ENCODE results near the gene ARHGAP21.

DNA sequence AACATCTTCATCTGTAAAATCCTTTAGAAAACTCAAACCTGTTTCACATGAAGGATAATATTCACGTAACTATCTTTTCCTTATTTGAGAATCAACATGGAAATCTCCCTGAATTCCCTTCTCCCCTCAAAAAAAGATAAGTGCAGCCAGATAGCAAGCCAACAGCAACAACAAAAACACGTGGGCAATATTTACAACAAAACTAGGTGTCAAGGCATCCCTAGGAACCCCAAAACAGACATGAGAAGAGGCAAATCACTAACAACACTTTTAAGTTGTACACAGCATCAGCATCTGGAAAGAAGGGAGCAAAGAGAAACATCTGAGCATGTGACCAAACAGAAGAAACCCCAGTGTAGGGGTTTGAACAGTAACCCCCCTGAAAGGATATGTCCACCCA lies 12.2 kb downstream of the ARHGAP21 start:
- TF ChIP-seq CEBPB (IDR thresholded peaks at IDR 0.05) (no peak), HDAC2 (IDR thresholded peaks at IDR 0.05) (no peak), RCOR1 (IDR thresholded peaks at IDR 0.05; ENCODE audit: low read depth, low read length) (no peak), POLR2A (IDR thresholded peaks at IDR 0.05; ENCODE audit: low read length) (no peak), CHD4 (IDR thresholded peaks at IDR 0.05; ENCODE audit: borderline replicate concordance) (no peak)

Measured in A549 (cell line).